Neuron (in vitro differentiated cells): ENCODE data around the gene TDG.
A peak's percentile ranks its signal among the peaks of the same experiment; 100 is the strongest.

Experiments used
- H2AFZ ChIP-seq: one replicate; pipeline ENCODE4 v1.6.1; 2013; ENCODE audit warnings: low read depth, mild to moderate bottlenecking, inconsistent platforms, low read length, moderate library complexity
- H3K27me3 ChIP-seq: one replicate; pipeline ENCODE4 v1.6.1; 2013; ENCODE audit warnings: low read length; ENCODE audit not compliant: insufficient read depth
- H3K36me3 ChIP-seq: one replicate; pipeline ENCODE4 v1.6.1; 2013; ENCODE audit warnings: low read length; ENCODE audit not compliant: insufficient read depth
- H3K4me1 ChIP-seq: one replicate; pipeline ENCODE4 v1.6.1; 2013; ENCODE audit warnings: low read length; ENCODE audit not compliant: insufficient read depth
- H3K4me3 ChIP-seq: 2 replicates; pipeline ENCODE4 v1.5.1; 2013; ENCODE audit warnings: mild to moderate bottlenecking, low read length, moderate library complexity
- H3K9me3 ChIP-seq: one replicate; pipeline ENCODE4 v1.6.1; 2013; ENCODE audit warnings: low read length

TDG gene

GRCh38 chr12:103965590-103966504, at the start of gene TDG:
Gene TDG (plus strand): TSS chr12:103965872. CDS start chr12:103966038, 166 bp downstream.
- Histone ChIP-seq H3K36me3 (peaks cover 14% of the 10 kb centered on the region), H3K4me3 (peak within 1 kb of the TSS; percentile 74), H3K27me3 (no peaks in the 10 kb centered on the region), H3K9me3 (no peaks in the 10 kb centered on the region), H3K4me1 (peaks cover 20% of the 10 kb centered on the region), H2AFZ (peak within 1 kb of the TSS; percentile 48)

- H3K36me3 ChIP-seq, result no peaks in the 10 kb centered on the region
- H2AFZ ChIP-seq, result no peak overlapping the region
- no peaks in the 10 kb centered on the region for H3K4me1 ChIP-seq
- H3K4me3 ChIP-seq, result no peak overlapping the region
- peaks cover 2% of the 10 kb centered on the region for H3K9me3 ChIP-seq
- H3K27me3 ChIP-seq, result no peaks in the 10 kb centered on the region
These were observed 47.8 kb upstream of the TDG start for GRCh38 chr12:103917873-103918272.

GRCh38 chr12:103924761-103925641, 40.7 kb upstream of the TDG start:
- no peaks in the 10 kb centered on the region for H3K36me3 ChIP-seq
- H3K4me3 ChIP-seq, result no peak overlapping the region
- H3K4me1 ChIP-seq, result peaks cover 6% of the 10 kb centered on the region
- H2AFZ ChIP-seq, result no peak overlapping the region
- no peaks in the 10 kb centered on the region for H3K9me3 ChIP-seq
- H3K27me3 ChIP-seq, result no peaks in the 10 kb centered on the region

GRCh38 chr12:103928682-103929045, 37.0 kb upstream of the TDG start:
- peak overlapping the region; percentile 74 for H2AFZ ChIP-seq
- H3K4me1 ChIP-seq, result peaks cover 28% of the 10 kb centered on the region
- no peaks in the 10 kb centered on the region for H3K27me3 ChIP-seq
- H3K9me3 ChIP-seq, result no peaks in the 10 kb centered on the region
- peaks cover 22% of the 10 kb centered on the region for H3K36me3 ChIP-seq
- H3K4me3 ChIP-seq, result peak overlapping the region; percentile 64

GRCh38 chr12:103929046-103929783, 36.5 kb upstream of the TDG start:
- Histone ChIP-seq H3K4me3 (peak overlapping the region; percentile 64), H3K27me3 (no peaks in the 10 kb centered on the region), H3K36me3 (peaks cover 28% of the 10 kb centered on the region), H3K4me1 (peaks cover 31% of the 10 kb centered on the region), H2AFZ (peak overlapping the region; percentile 74), H3K9me3 (no peaks in the 10 kb centered on the region)

GRCh38 chr12:103929784-103930033, 36.0 kb upstream of the TDG start:
- Histone ChIP-seq H3K27me3 (no peaks in the 10 kb centered on the region), H3K9me3 (no peaks in the 10 kb centered on the region), H3K4me1 (peaks cover 31% of the 10 kb centered on the region), H3K4me3 (peak overlapping the region; percentile 64), H2AFZ (peak overlapping the region; percentile 74), H3K36me3 (peaks cover 31% of the 10 kb centered on the region)

- Histone ChIP-seq H3K36me3 (peaks cover 36% of the 10 kb centered on the region), H3K4me1 (peaks cover 31% of the 10 kb centered on the region), H3K4me3 (peak within 1 kb of the TSS; percentile 96), H2AFZ (peak within 1 kb of the TSS; percentile 74), H3K9me3 (no peaks in the 10 kb centered on the region), H3K27me3 (no peaks in the 10 kb centered on the region)
These were observed 35.5 kb upstream of the TDG start, which contains the start of gene HSP90B1 for GRCh38 chr12:103930034-103930786. Gene HSP90B1 (plus strand): TSS chr12:103930410. CDS start chr12:103930516, 106 bp downstream.

GRCh38 chr12:103930787-103931735, 34.6 kb upstream of the TDG start:
- peaks cover 45% of the 10 kb centered on the region for H3K36me3 ChIP-seq
- H3K4me3 ChIP-seq, result peak overlapping the region; percentile 96
- peaks cover 31% of the 10 kb centered on the region for H3K4me1 ChIP-seq
- no peak overlapping the region for H2AFZ ChIP-seq
- H3K27me3 ChIP-seq, result no peaks in the 10 kb centered on the region
- no peaks in the 10 kb centered on the region for H3K9me3 ChIP-seq

- Histone ChIP-seq H3K36me3 (peaks cover 60% of the 10 kb centered on the region), H3K9me3 (no peaks in the 10 kb centered on the region), H3K4me1 (peaks cover 30% of the 10 kb centered on the region), H2AFZ (no peak overlapping the region), H3K27me3 (no peaks in the 10 kb centered on the region), H3K4me3 (no peak overlapping the region)
These were observed 32.4 kb upstream of the TDG start for GRCh38 chr12:103933237-103933636.

- Histone ChIP-seq H3K4me3 (no peak overlapping the region), H3K4me1 (peaks cover 19% of the 10 kb centered on the region), H3K36me3 (peaks cover 90% of the 10 kb centered on the region), H2AFZ (no peak overlapping the region), H3K27me3 (no peaks in the 10 kb centered on the region), H3K9me3 (no peaks in the 10 kb centered on the region)
These were observed 29.0 kb upstream of the TDG start for GRCh38 chr12:103936679-103937078.

- Histone ChIP-seq H2AFZ (no peak overlapping the region), H3K36me3 (peaks cover 93% of the 10 kb centered on the region)
These were observed 20.7 kb upstream of the TDG start for GRCh38 chr12:103944964-103945363.

More at GRCh38 chr12:103944964-103945363, 20.7 kb upstream of the TDG start:
- Histone ChIP-seq H3K4me3 (no peak overlapping the region), H3K4me1 (no peaks in the 10 kb centered on the region), H3K9me3 (no peaks in the 10 kb centered on the region), H3K27me3 (no peaks in the 10 kb centered on the region)
